H9 (cell line): ENCODE data around the gene BRMS1L. TPM values are rescaled to one million over a fixed set of nuclear protein-coding genes. Genes with fewer than 3 reads are reported as not detected.

Source experiments
- DNase-seq: peaks from one replicate; pipeline ENCODE4 v3.0.0-alpha.2; 2017
- H2AFZ ChIP-seq: one replicate; pipeline ENCODE4 v1.6.1; 2013; ENCODE audit warnings: mild to moderate bottlenecking, low read length, control low read depth, moderate library complexity
- H2AK5ac ChIP-seq: 2 replicates; pipeline ENCODE4 v1.6.1; 2013; ENCODE audit warnings: low read length, control low read depth, mixed read lengths; ENCODE audit not compliant: insufficient read length
- H2BK120ac ChIP-seq: one replicate; pipeline ENCODE4 v1.6.1; 2013; ENCODE audit warnings: low read depth, mild to moderate bottlenecking, low read length, control low read depth, inconsistent platforms; ENCODE audit not compliant: poor library complexity, severe bottlenecking
- H2BK12ac ChIP-seq: 2 replicates; pipeline ENCODE4 v1.6.1; 2013; ENCODE audit warnings: low read length, control low read depth, mixed read lengths, low read depth; ENCODE audit not compliant: insufficient read length
- H2BK15ac ChIP-seq: 2 replicates; pipeline ENCODE4 v1.6.1; 2013; ENCODE audit warnings: low read depth, low read length, control low read depth
- H2BK20ac ChIP-seq: one replicate; pipeline ENCODE4 v1.6.1; 2013; ENCODE audit warnings: low read depth, mild to moderate bottlenecking, low read length, control low read depth, inconsistent platforms; ENCODE audit not compliant: poor library complexity, severe bottlenecking
- H2BK5ac ChIP-seq: 2 replicates; pipeline ENCODE4 v1.6.1; 2013; ENCODE audit warnings: low read length, control low read depth, mixed read lengths; ENCODE audit not compliant: insufficient read length
- H3K14ac ChIP-seq: 2 replicates; pipeline ENCODE4 v1.6.1; 2013; ENCODE audit warnings: low read length, control low read depth; ENCODE audit not compliant: insufficient read depth
- H3K18ac ChIP-seq: 2 replicates; pipeline ENCODE4 v1.6.1; 2013; ENCODE audit warnings: low read depth, mild to moderate bottlenecking, mixed read lengths, low read length, control low read depth; ENCODE audit not compliant: insufficient read length
- H3K23ac ChIP-seq: 2 replicates; pipeline ENCODE4 v1.6.1; 2013; ENCODE audit warnings: low read length, control low read depth, mixed read lengths, low read depth; ENCODE audit not compliant: insufficient read length
- H3K23me2 ChIP-seq: 2 replicates; pipeline ENCODE4 v1.6.1; 2013; ENCODE audit warnings: low read depth, mild to moderate bottlenecking, mixed read lengths, low read length, control low read depth; ENCODE audit not compliant: insufficient read length, poor library complexity, severe bottlenecking
- H3K27ac ChIP-seq: 2 replicates; pipeline ENCODE4 v1.5.1; 2013; ENCODE audit warnings: low read length, control low read depth, mixed read lengths, low read depth; ENCODE audit not compliant: insufficient read length
- H3K27me3 ChIP-seq: 2 replicates; pipeline ENCODE4 v1.6.1; 2013; ENCODE audit warnings: low read length, control low read depth, inconsistent platforms; ENCODE audit not compliant: insufficient read depth
- H3K4ac ChIP-seq: 2 replicates; pipeline ENCODE4 v1.6.1; 2013; ENCODE audit warnings: low read depth, mild to moderate bottlenecking, control low read depth, inconsistent platforms, low read length, moderate library complexity
- H3K4me1 ChIP-seq: 2 replicates; pipeline ENCODE4 v1.6.1; 2013; ENCODE audit warnings: low read length, control low read depth, inconsistent platforms; ENCODE audit not compliant: insufficient read depth
- H3K4me2 ChIP-seq: 2 replicates; pipeline ENCODE4 v1.6.1; 2013; ENCODE audit warnings: low read length, control low read depth, mixed read lengths; ENCODE audit not compliant: insufficient read length, insufficient read depth
- H3K56ac ChIP-seq: 2 replicates; pipeline ENCODE4 v1.6.1; 2013; ENCODE audit warnings: low read depth, mild to moderate bottlenecking, mixed read lengths, low read length, control low read depth; ENCODE audit not compliant: insufficient read length
- H3K79me1 ChIP-seq: 2 replicates; pipeline ENCODE4 v1.6.1; 2013; ENCODE audit warnings: low read depth, mild to moderate bottlenecking, moderate library complexity, low read length, control low read depth, inconsistent platforms; ENCODE audit not compliant: insufficient read depth, poor library complexity, severe bottlenecking
- H3K79me2 ChIP-seq: 2 replicates; pipeline ENCODE4 v1.6.1; 2013; ENCODE audit warnings: low read length, control low read depth, inconsistent platforms; ENCODE audit not compliant: insufficient read depth
- H3K9ac ChIP-seq: 2 replicates; pipeline ENCODE4 v1.6.1; 2013; ENCODE audit warnings: low read length, control low read depth, mixed read lengths; ENCODE audit not compliant: insufficient read length; ENCODE audit errors: extremely low read depth
- H3K9me3 ChIP-seq: one replicate; pipeline ENCODE4 v1.6.1; 2013; ENCODE audit warnings: low read depth, low read length, inconsistent platforms; ENCODE audit not compliant: control insufficient read depth
- H3T11ph ChIP-seq: one replicate; pipeline ENCODE4 v1.6.1; 2013; ENCODE audit warnings: mild to moderate bottlenecking, low read length, control low read depth, inconsistent platforms
- H4K20me1 ChIP-seq: one replicate; pipeline ENCODE4 v1.6.1; 2013; ENCODE audit not compliant: control insufficient read depth, insufficient read length, insufficient read depth
- H4K5ac ChIP-seq: 2 replicates; pipeline ENCODE4 v1.6.1; 2013; ENCODE audit warnings: low read depth, mild to moderate bottlenecking, mixed read lengths, low read length, control low read depth; ENCODE audit not compliant: insufficient read length
- H4K8ac ChIP-seq: replicated peaks from 2 replicates; pipeline ENCODE4 v1.6.1; 2013; ENCODE audit warnings: low read length, control low read depth, mixed read lengths, low read depth; ENCODE audit not compliant: insufficient read length
- H4K91ac ChIP-seq: 2 replicates; pipeline ENCODE4 v1.6.1; 2013; ENCODE audit warnings: low read depth, mild to moderate bottlenecking, moderate library complexity, mixed read lengths, low read length, control low read depth; ENCODE audit not compliant: insufficient read length
- H3K27ac Mint-ChIP-seq, 3 experiments: 2 replicates in 2 of 3; 3 replicates in 1 of 3; pipeline ENCODE4 v1.8.0; 2020 to 2021; ENCODE audit warnings: mixed read lengths in 3 of 3, mild to moderate bottlenecking in 1 of 3, moderate library complexity in 1 of 3
- H3K27me3 Mint-ChIP-seq: 2 replicates; pipeline ENCODE4 v1.8.0; 2021; ENCODE audit warnings: low read depth, mild to moderate bottlenecking, moderate library complexity, mixed read lengths
- H3K36me3 Mint-ChIP-seq, 3 experiments: 2 replicates in 2 of 3; 3 replicates in 1 of 3; pipeline ENCODE4 v1.8.0; 2020 to 2021; ENCODE audit warnings: low read depth in 3 of 3, mixed read lengths in 3 of 3; ENCODE audit not compliant: insufficient read depth in 1 of 3
- H3K4me1 Mint-ChIP-seq, 2 experiments: 2 replicates each; pipeline ENCODE4 v1.8.0; 2020; ENCODE audit warnings: mixed read lengths in 2 of 2
- H3K4me3 Mint-ChIP-seq, 2 experiments: 2 replicates in 1 of 2; 3 replicates in 1 of 2; pipeline ENCODE4 v1.8.0; 2020 to 2021; ENCODE audit warnings: mild to moderate bottlenecking in 2 of 2, mixed read lengths in 2 of 2, moderate library complexity in 1 of 2
- H3K9me3 Mint-ChIP-seq, 2 experiments: 2 replicates in 1 of 2; 3 replicates in 1 of 2; pipeline ENCODE4 v1.8.0; 2020; ENCODE audit warnings: mild to moderate bottlenecking in 2 of 2, mixed read lengths in 2 of 2, moderate library complexity in 1 of 2
- total RNA-seq: library from RNA; stranded (reverse); gene quantifications from 2 replicates; pipeline ENCODE4 v1.2.1, GENCODE V29; 2021
- TF ChIP-seq, protein P1 (sequence below): fragments of 200-600 bp; sonication (generic); conservative IDR thresholded peaks from 3 replicates; pipeline ENCODE4 v1.8.0; 2021; ENCODE audit warnings: antibody characterized with exemption, mild to moderate bottlenecking

The BRMS1L gene
- total RNA-seq, 1 experiment from 2014 or later, result 12.9 TPM

DNA sequence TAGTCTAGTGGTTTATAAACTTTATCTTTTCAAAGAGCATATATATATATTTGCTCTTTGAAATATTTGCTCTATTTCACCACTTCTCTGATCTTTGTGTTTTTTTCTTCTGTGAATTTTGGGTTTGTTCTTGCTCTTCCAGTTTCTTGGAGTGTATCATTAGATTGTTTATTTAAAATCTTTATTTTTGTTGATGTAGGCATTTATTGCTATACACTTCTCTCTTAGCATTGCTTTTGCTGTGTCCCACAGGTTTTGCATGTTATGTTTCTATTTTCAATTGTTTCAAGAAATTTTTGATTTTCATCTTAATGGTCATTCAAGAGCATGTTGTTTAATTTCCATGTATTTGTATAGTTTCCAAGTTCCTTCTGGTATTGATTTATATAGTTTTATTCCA is 69.1 kb downstream of the BRMS1L start:
- no peaks in the 10 kb centered on the region for H3K9me3 ChIP-seq
- peaks cover 3% of the 10 kb centered on the region for H4K20me1 ChIP-seq
- DNase-seq, result no peak
- no peak overlapping the region for H4K8ac ChIP-seq
- H3K4me2 ChIP-seq, result no peak overlapping the region
- no peak overlapping the region for H3K23ac ChIP-seq
- no peak overlapping the region for H3T11ph ChIP-seq
- no peak overlapping the region for H3K27ac Mint-ChIP-seq
- H2BK12ac ChIP-seq, result no peak overlapping the region
- no peak overlapping the region for H2BK15ac ChIP-seq
- peaks cover 2% of the 10 kb centered on the region; the same call in 1 of the 2 replicates for H3K27me3 Mint-ChIP-seq
- H3K4ac ChIP-seq, result no peak overlapping the region
- H2BK120ac ChIP-seq, result no peak overlapping the region
- no peak overlapping the region for H2AK5ac ChIP-seq
- no peaks in the 10 kb centered on the region for H3K27me3 ChIP-seq
- no peak overlapping the region for H2BK5ac ChIP-seq
- no peak overlapping the region for H3K27ac ChIP-seq
- no peaks in the 10 kb centered on the region for H3K79me2 ChIP-seq
- no peaks in the 10 kb centered on the region for H3K4me1 ChIP-seq
- H3K9me3 Mint-ChIP-seq, result no peaks in the 10 kb centered on the region; a peak in 2 of 5 replicates
- TF ChIP-seq, protein P1, sequence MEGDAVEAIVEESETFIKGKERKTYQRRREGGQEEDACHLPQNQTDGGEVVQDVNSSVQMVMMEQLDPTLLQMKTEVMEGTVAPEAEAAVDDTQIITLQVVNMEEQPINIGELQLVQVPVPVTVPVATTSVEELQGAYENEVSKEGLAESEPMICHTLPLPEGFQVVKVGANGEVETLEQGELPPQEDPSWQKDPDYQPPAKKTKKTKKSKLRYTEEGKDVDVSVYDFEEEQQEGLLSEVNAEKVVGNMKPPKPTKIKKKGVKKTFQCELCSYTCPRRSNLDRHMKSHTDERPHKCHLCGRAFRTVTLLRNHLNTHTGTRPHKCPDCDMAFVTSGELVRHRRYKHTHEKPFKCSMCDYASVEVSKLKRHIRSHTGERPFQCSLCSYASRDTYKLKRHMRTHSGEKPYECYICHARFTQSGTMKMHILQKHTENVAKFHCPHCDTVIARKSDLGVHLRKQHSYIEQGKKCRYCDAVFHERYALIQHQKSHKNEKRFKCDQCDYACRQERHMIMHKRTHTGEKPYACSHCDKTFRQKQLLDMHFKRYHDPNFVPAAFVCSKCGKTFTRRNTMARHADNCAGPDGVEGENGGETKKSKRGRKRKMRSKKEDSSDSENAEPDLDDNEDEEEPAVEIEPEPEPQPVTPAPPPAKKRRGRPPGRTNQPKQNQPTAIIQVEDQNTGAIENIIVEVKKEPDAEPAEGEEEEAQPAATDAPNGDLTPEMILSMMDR, result no peak
- no peaks in the 10 kb centered on the region for H3K36me3 Mint-ChIP-seq
- no peak overlapping the region for H4K5ac ChIP-seq
- H4K91ac ChIP-seq, result no peak overlapping the region
- peaks cover 5 to 9% of the 10 kb centered on the region in 2 experiments for H3K4me1 Mint-ChIP-seq
- no peak overlapping the region for H3K56ac ChIP-seq
- H2BK20ac ChIP-seq, result no peak overlapping the region
- H3K79me1 ChIP-seq, result no peaks in the 10 kb centered on the region
- H3K18ac ChIP-seq, result no peak overlapping the region
- no peak overlapping the region for H3K14ac ChIP-seq
- no peaks in the 10 kb centered on the region for H3K23me2 ChIP-seq
- no peak overlapping the region for H2AFZ ChIP-seq
- H3K4me3 Mint-ChIP-seq, result no peak overlapping the region
- no peak overlapping the region for H3K9ac ChIP-seq
